Measurements from ENCODE around the gene GNB1. TPM values are rescaled to one million over a fixed set of nuclear protein-coding genes. Genes with fewer than 3 reads are reported as not detected.

The GNB1 gene
- total RNA-seq, 1 experiment from 2014 or later = 339 TPM

GRCh38 chr1:1782399-1783221 lies 108.3 kb downstream of the GNB1 start (continued):
- TF ChIP-seq ATF2 (CRISPR knock-in tag; IDR thresholded peaks at IDR 0.05; ENCODE audit: borderline replicate concordance, low read depth) (no peak), TEAD1 (CRISPR knock-in tag; IDR thresholded peaks at IDR 0.05) (0 out of 2 replicates have a peak, but pooled peaks have one; percentile 5), MYBL2 (CRISPR knock-in tag; IDR thresholded peaks at IDR 0.05) (peak; percentile 35; the same call in 1 of the 2 replicates), ZNF416 (CRISPR knock-in tag; IDR thresholded peaks at IDR 0.05) (peak; percentile 43; the same call in 1 of the 2 replicates), EMX1 (CRISPR knock-in tag; IDR thresholded peaks at IDR 0.05) (peak; percentile 75; the same call in 1 of the 2 replicates), CREM (CRISPR knock-in tag; IDR thresholded peaks at IDR 0.05) (no peak), JAZF1 (CRISPR knock-in tag; IDR thresholded peaks at IDR 0.05) (no peak), SP1 (CRISPR knock-in tag; conservative IDR thresholded peaks at IDR 0.05) (peak; percentile 68), FOXK1 (CRISPR knock-in tag; IDR thresholded peaks at IDR 0.05) (peak; percentile 43; the same call in 1 of the 2 replicates), USF1 (CRISPR knock-in tag; IDR thresholded peaks at IDR 0.05) (peak; percentile 21; the same call in 1 of the 2 replicates), MAX (CRISPR knock-in tag; IDR thresholded peaks at IDR 0.05) (peak; percentile 72), KAT7 (CRISPR knock-in tag; IDR thresholded peaks at IDR 0.05; ENCODE audit: borderline replicate concordance) (peak; percentile 30; the same call in 1 of the 2 replicates), NR1H2 (CRISPR knock-in tag; IDR thresholded peaks at IDR 0.05) (no peak), ZBTB43 (CRISPR knock-in tag; IDR thresholded peaks at IDR 0.05) (0 out of 2 replicates have a peak, but pooled peaks have one; percentile 35), RELA (CRISPR knock-in tag; IDR thresholded peaks at IDR 0.05; ENCODE audit: borderline replicate concordance) (0 out of 2 replicates have a peak, but pooled peaks have one; percentile 5), ZNF671 (CRISPR knock-in tag; IDR thresholded peaks at IDR 0.05) (no peak), FOXP1 (CRISPR knock-in tag; IDR thresholded peaks at IDR 0.05; ENCODE audit: borderline replicate concordance) (no peak), AR (CRISPR knock-in tag; IDR thresholded peaks at IDR 0.05) (no peak), USF2 (CRISPR knock-in tag; IDR thresholded peaks at IDR 0.05) (0 out of 2 replicates have a peak, but pooled peaks have one; percentile 21)

All from WTC11 (cell line).